HL-60 (cell line): ENCODE measurements around the gene ADGRF5.

ENCODE experiments used
- DNase-seq, 2 experiments: peaks; one replicate each; pipeline ENCODE4 v3.0.0-alpha.2; 2010 to 2020; ENCODE audit warnings: low read depth in 1 of 2, low spot score in 1 of 2
- H3K27ac ChIP-seq: fragments of 250-450 bp; sonication (Bioruptor Pico); replicated peaks from 2 replicates; pipeline ENCODE4 v1.5.1; 2020; ENCODE audit warnings: mild to moderate bottlenecking, moderate library complexity
- H3K27me3 ChIP-seq: fragments of 250-450 bp; sonication (Bioruptor Pico); 2 replicates; pipeline ENCODE4 v1.5.1; 2021; ENCODE audit warnings: mild to moderate bottlenecking, moderate library complexity; ENCODE audit not compliant: insufficient read depth, poor library complexity, severe bottlenecking
- H3K4me3 ChIP-seq: replicated peaks from 2 replicates; pipeline ENCODE4 v1.5.1; 2011; ENCODE audit warnings: mild to moderate bottlenecking, control low read depth, low read length; ENCODE audit not compliant: insufficient read depth
- CTCF ChIP-seq: IDR thresholded peaks from one replicate; pipeline ENCODE4 v1.5.1; 2011; ENCODE audit warnings: low read length, control low read depth, inconsistent platforms; ENCODE audit not compliant: insufficient read depth
- GABPA ChIP-seq: IDR thresholded peaks from 2 replicates; pipeline ENCODE4 v1.6.1; 2012; ENCODE audit warnings: low read depth
- POLR2AphosphoS5 ChIP-seq: IDR thresholded peaks from 2 replicates; pipeline ENCODE4 v1.6.1; 2012; ENCODE audit warnings: low read depth
- REST ChIP-seq: IDR thresholded peaks from 2 replicates; pipeline ENCODE4 v1.6.1; 2012; ENCODE audit warnings: low read depth; ENCODE audit not compliant: insufficient replicate concordance
- SPI1 ChIP-seq: IDR thresholded peaks from 2 replicates; pipeline ENCODE4 v1.6.1; 2012; ENCODE audit warnings: low read depth, mild to moderate bottlenecking, borderline replicate concordance

The ADGRF5 gene

GRCh38 chr6:46894433-46894832 is 27.3 kb downstream of the ADGRF5 start:
- no peak for DNase-seq
- Histone ChIP-seq H3K27ac (no peak overlapping the region), H3K4me3 (no peak overlapping the region), H3K27me3 (no peaks in the 10 kb centered on the region)
- no peak for TF ChIP-seq REST
- TF ChIP-seq SPI1, result no peak
- TF ChIP-seq GABPA, result no peak
- no peak for TF ChIP-seq CTCF
- TF ChIP-seq POLR2AphosphoS5, result no peak

GRCh38 chr6:46893648-46894047 is 28.1 kb downstream of the ADGRF5 start:
- Histone ChIP-seq H3K27me3 (no peaks in the 10 kb centered on the region), H3K4me3 (no peak overlapping the region), H3K27ac (no peak overlapping the region)
- TF ChIP-seq GABPA (no peak), SPI1 (no peak), REST (no peak), POLR2AphosphoS5 (no peak), CTCF (no peak)
- no peak for DNase-seq

- DNase-seq, result no peak
- Histone ChIP-seq H3K27me3 (no peaks in the 10 kb centered on the region), H3K4me3 (no peak overlapping the region), H3K27ac (no peak overlapping the region)
- TF ChIP-seq CTCF (no peak), POLR2AphosphoS5 (no peak), GABPA (no peak), SPI1 (no peak), REST (no peak)
Measured at GRCh38 chr6:46891252-46891795, 30.4 kb downstream of the ADGRF5 start.
